Activated CD4-positive, alpha-beta memory T cell treated with anti-CD3 and anti-CD28 coated beads for 36 hours (primary cell): ENCODE results near the gene SMIM23. TPM values are rescaled to one million over a fixed set of nuclear protein-coding genes. Genes with fewer than 3 reads are reported as not detected.

Experiments
- CTCF ChIA-PET: fragments of 350-600 bp; sonication (Branson Sonifier 250); formaldehyde crosslinking; loops from one replicate; lab custom pipeline; 2021; ENCODE audit warnings: antibody characterized with exemption, inconsistent platforms; lab: Charles Lee
- POLR2A ChIA-PET: fragments of 350-600 bp; sonication (Branson Sonifier 250); formaldehyde crosslinking; loops from one replicate; lab custom pipeline; 2021; ENCODE audit warnings: antibody characterized with exemption; lab: Charles Lee
- DNase-seq: peaks from one replicate; pipeline ENCODE4 v3.0.0-alpha.2; 2020
- H3K27ac Mint-ChIP-seq: one replicate; pipeline ENCODE4 v1.8.0; 2021; ENCODE audit warnings: mixed read lengths
- H3K27me3 Mint-ChIP-seq: one replicate; pipeline ENCODE4 v1.8.0; 2021; ENCODE audit warnings: mixed read lengths
- H3K36me3 Mint-ChIP-seq: one replicate; pipeline ENCODE4 v1.8.0; 2021; ENCODE audit warnings: mixed read lengths
- H3K4me1 Mint-ChIP-seq: one replicate; pipeline ENCODE4 v1.8.0; 2021; ENCODE audit warnings: low read depth, mixed read lengths
- H3K4me3 Mint-ChIP-seq: one replicate; pipeline ENCODE4 v1.8.0; 2021; ENCODE audit warnings: mild to moderate bottlenecking, mixed read lengths
- H3K9me3 Mint-ChIP-seq: one replicate; pipeline ENCODE4 v1.8.0; 2021; ENCODE audit warnings: mixed read lengths
- intact Hi-C: fragments of 100-400 bp; cut with micrococcal nuclease; formaldehyde crosslinking; loops from one replicate; pipeline ENCODE4 v1.15.1; 2023
- total RNA-seq, 2 experiments: library from RNA; stranded (reverse); gene quantifications; one replicate each; pipeline ENCODE4 v1.2.3, GENCODE V29; 2021

The SMIM23 gene
- not detected for total RNA-seq

DNA sequence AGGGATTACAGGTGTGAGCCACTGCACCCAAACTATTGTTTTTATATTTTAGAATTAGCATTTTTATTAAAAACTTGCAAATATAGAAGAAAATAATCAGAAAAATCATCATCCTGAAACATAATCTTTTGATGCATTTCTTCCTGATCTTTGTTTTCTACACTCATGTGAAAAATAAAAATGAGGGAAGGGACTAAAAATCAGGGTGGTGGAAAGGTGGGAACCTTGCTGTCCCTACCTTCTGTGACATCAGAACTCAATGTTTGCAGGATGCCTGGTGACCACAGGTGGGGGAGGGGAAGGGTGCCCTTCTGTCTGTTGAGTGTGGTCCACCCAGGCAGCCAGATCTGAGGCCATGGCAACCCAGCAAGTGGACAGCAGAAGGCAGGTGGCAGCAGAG is at the start of gene SMIM23:
TSS of gene SMIM23 (plus strand) at position 301 of the 400 bp plus-strand sequence. CDS start at position 356, 55 bp downstream.
- DNase-seq: no peak
- no peaks in the 10 kb centered on the region for H3K4me1 Mint-ChIP-seq
- intact Hi-C loops: no loop called here
- ChIA-PET CTCF (no interaction called here), POLR2A (interaction anchor here (0.6 kb wide), 1 partner anchor 157 kb away, joined by 3 read pairs; no protein-coding TSS in a partner anchor)
- peaks cover 12% of the 10 kb centered on the region for H3K27me3 Mint-ChIP-seq
- H3K27ac Mint-ChIP-seq: no peak within 1 kb of the TSS
- H3K9me3 Mint-ChIP-seq: no peaks in the 10 kb centered on the region
- H3K4me3 Mint-ChIP-seq: no peak within 1 kb of the TSS
- H3K36me3 Mint-ChIP-seq: no peaks in the 10 kb centered on the region

DNA sequence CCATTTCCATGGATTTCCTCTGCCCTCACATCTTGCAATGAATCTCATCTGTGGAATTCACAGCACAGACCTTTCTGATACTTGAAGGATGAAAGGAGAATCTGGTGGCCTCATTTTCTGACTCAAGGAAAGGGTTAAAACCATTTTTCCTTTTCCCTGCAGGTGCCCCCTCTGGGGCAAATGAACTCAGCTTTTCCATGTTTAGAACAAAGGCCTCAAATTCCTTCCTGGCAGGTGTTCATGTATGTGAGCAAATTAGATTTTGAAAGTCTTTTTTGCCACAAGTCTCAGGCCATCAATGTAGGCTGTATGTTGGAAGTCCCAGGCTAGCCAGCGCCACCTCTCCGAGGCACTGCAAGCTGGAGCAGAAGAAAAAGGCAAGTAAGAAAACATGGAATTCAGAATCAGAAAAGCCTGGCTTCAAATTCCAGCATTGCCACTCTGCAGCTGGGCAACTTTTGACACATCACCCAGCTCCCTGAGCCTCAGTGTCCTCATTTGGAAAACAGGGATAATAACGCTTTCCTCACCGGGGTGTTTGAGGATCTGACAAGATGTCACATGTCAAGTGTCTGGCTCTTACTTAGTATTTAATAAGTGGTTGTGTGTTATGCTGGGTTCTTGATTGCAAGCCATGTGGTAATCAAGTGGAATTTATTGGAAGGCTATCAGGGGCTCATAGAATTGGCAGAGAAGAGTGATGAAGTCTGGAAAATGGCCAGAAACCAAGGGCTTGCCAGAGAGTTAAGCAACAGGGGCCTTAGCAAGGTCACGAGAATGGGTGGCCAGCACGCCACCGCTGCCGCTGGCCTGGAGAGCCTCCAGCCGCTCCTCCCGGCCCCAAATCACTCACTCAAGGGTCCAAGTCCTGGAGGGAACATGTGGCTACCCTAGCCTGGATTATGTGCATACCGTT is 48.4 kb upstream of the SMIM23 start:
- Mint-ChIP-seq H3K4me1 (no peaks in the 10 kb centered on the region), H3K36me3 (no peaks in the 10 kb centered on the region), H3K27me3 (no peaks in the 10 kb centered on the region), H3K27ac (no peak overlapping the region), H3K9me3 (no peaks in the 10 kb centered on the region), H3K4me3 (no peak overlapping the region)
- ChIA-PET CTCF (no interaction called here), POLR2A (no interaction called here)
- intact Hi-C loops: no loop called here
- no peak for DNase-seq

DNA sequence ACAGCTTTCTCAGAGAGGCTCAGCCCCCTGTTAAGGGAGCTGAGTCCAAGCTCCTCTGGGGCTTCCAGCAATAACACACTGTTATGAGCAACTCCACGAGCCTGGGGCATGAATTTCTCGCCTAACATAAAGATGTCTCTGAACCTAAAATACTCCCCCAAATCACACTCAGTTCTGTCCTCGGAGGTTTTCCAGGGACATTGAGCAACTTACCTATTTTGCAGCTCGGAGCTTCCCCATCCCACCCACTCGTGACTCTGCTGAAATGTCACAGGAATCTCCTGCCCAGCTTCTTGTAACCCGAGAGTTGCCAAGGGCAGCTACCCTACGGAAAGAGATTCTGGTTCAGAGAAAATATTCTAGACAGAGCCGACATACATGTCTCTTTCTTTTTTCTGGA is 47.1 kb upstream of the SMIM23 start:
- Mint-ChIP-seq H3K9me3 (no peaks in the 10 kb centered on the region), H3K36me3 (no peaks in the 10 kb centered on the region), H3K27me3 (no peaks in the 10 kb centered on the region), H3K4me3 (no peak overlapping the region), H3K4me1 (no peaks in the 10 kb centered on the region), H3K27ac (no peak overlapping the region)
- intact Hi-C loops: no loop called here
- POLR2A ChIA-PET: no interaction called here
- CTCF ChIA-PET: no interaction called here
- no peak for DNase-seq

DNA sequence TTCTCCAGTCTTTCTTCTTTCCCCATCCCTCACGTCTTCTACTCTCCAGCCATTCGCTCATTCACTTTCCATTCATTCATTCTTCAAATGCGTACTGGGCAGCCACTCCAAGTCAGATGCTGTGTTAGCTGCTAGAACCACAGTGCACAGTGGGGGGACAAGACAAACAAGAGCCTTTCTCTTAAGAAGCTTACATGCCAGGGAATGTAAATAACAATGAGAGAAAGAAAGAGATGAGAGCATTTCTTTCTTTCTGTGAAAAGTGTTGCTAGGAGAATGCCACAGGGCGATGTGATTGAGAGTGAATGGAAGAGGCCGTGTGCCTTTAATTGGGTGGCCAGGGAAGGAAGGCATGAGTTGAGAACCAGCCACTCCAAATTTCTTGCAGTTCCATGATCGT is 46.3 kb upstream of the SMIM23 start:
- Mint-ChIP-seq H3K27me3 (no peaks in the 10 kb centered on the region), H3K27ac (no peak overlapping the region), H3K9me3 (no peaks in the 10 kb centered on the region), H3K4me1 (no peaks in the 10 kb centered on the region), H3K4me3 (no peak overlapping the region), H3K36me3 (no peaks in the 10 kb centered on the region)
- ChIA-PET POLR2A (no interaction called here), CTCF (no interaction called here)
- intact Hi-C loops: no loop called here
- no peak for DNase-seq

DNA sequence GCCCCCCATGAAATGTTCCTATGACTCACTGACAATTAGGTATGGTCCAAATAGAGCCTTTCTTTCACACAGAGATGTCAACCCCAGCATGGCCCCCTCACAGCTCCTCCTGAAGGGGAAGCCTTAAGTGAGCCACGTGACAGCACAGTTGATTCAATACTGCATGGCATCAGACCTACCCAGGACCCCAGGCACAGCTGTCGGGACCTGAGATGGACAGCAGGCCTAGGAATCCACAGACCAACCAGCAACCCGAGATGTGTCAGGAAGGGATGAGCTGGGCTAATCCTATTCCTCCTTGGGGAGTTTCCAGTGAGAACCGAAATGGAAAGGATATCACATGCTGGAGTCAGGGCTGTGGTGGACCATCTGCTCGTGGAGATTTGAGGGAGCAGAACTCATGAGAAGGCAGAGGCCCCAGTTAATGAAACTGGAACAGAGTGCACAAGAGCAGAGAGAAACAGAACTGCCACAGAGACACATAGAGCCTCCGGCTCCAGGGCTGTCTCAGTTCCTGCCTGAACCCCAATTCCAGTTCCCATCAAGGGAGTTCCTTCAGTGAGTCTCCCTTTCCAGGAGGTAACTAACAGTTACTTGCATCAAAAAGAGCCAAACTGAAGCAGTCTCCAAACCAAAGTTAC is 42.1 kb upstream of the SMIM23 start:
- Mint-ChIP-seq H3K27me3 (peaks cover 5% of the 10 kb centered on the region), H3K36me3 (no peaks in the 10 kb centered on the region), H3K27ac (no peak overlapping the region), H3K9me3 (no peaks in the 10 kb centered on the region), H3K4me1 (no peaks in the 10 kb centered on the region), H3K4me3 (no peak overlapping the region)
- no peak for DNase-seq
- ChIA-PET POLR2A (no interaction called here), CTCF (interaction anchor here (1.0 kb wide), 1 partner anchor 79 kb away, joined by 3 read pairs; no protein-coding TSS in a partner anchor)
- intact Hi-C loops: no loop called here

DNA sequence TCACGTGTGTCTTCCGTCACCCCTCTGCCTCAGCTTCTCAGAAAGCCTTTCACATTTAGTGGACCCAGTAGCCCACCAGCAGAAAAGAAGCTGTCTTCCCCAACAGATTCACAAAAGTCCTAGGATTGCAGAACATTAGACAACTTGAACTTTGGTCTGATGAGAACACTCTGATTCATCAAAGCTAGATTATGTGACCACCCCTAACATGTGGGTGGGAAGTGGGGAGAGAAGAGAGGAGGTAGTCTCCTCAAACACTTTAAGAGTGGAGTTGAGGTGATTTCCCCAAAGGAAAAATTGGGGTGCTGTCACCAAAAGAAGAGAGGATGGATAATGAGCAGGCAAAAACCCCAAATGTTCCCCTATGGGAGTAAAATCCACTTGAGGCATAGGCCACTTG is 41.4 kb upstream of the SMIM23 start:
- no peaks in the 10 kb centered on the region for H3K4me1 Mint-ChIP-seq
- intact Hi-C loops: no loop called here
- no peaks in the 10 kb centered on the region for H3K9me3 Mint-ChIP-seq
- H3K27me3 Mint-ChIP-seq: peaks cover 5% of the 10 kb centered on the region
- ChIA-PET POLR2A (no interaction called here), CTCF (interaction anchor here (1.0 kb wide), 1 partner anchor 78 kb away, joined by 3 read pairs; no protein-coding TSS in a partner anchor)
- DNase-seq: no peak
- H3K27ac Mint-ChIP-seq: no peak overlapping the region
- H3K36me3 Mint-ChIP-seq: no peaks in the 10 kb centered on the region
- H3K4me3 Mint-ChIP-seq: no peak overlapping the region

DNA sequence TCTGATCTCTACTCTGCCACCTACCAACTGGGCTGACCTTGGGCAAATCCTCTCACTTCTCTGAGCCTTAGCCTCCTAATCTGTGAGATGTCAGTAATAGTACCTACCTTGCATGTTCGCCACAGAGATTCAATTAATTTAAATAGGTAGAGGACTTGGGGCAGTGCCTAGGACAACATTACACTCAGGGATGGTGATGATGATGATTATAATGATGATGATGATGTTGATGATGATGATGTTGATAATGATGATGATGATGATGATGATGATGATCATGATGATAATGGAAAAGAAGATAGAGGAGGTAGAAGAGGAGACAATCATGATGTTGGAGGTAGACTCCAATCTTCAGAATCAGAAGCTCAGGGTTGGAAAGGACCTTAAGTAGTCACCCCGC is 40.7 kb upstream of the SMIM23 start:
- Mint-ChIP-seq H3K27ac (no peak overlapping the region), H3K27me3 (peaks cover 5% of the 10 kb centered on the region), H3K4me1 (no peaks in the 10 kb centered on the region), H3K4me3 (no peak overlapping the region), H3K9me3 (no peaks in the 10 kb centered on the region), H3K36me3 (no peaks in the 10 kb centered on the region)
- intact Hi-C loops: no loop called here
- ChIA-PET POLR2A (no interaction called here), CTCF (interaction anchor here (1.0 kb wide), 1 partner anchor 78 kb away, joined by 3 read pairs; no protein-coding TSS in a partner anchor)
- DNase-seq: no peak

DNA sequence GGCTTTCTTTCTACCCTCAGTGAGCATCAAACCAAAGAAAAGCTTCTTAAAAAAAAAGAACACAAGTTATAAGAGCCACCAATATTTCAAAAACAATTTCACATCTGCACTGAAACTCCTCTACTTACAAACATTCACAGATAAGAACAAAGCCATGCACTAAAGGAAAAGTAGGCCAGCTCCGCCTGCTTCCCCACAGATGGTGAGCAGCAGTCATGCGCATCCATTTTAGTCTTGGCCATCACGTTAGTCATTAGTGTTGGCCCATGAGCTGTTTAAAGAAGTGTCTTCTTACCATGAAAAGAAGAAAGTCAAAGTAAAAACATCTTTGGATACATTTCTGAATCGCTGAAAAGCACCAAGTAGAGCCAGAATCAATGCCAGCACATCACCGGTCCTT is 40.0 kb upstream of the SMIM23 start:
- intact Hi-C loops: no loop called here
- no peak for DNase-seq
- Mint-ChIP-seq H3K4me3 (no peak overlapping the region), H3K27ac (no peak overlapping the region), H3K9me3 (no peaks in the 10 kb centered on the region), H3K27me3 (peaks cover 5% of the 10 kb centered on the region), H3K36me3 (no peaks in the 10 kb centered on the region), H3K4me1 (no peaks in the 10 kb centered on the region)
- ChIA-PET CTCF (no interaction called here), POLR2A (no interaction called here)

DNA sequence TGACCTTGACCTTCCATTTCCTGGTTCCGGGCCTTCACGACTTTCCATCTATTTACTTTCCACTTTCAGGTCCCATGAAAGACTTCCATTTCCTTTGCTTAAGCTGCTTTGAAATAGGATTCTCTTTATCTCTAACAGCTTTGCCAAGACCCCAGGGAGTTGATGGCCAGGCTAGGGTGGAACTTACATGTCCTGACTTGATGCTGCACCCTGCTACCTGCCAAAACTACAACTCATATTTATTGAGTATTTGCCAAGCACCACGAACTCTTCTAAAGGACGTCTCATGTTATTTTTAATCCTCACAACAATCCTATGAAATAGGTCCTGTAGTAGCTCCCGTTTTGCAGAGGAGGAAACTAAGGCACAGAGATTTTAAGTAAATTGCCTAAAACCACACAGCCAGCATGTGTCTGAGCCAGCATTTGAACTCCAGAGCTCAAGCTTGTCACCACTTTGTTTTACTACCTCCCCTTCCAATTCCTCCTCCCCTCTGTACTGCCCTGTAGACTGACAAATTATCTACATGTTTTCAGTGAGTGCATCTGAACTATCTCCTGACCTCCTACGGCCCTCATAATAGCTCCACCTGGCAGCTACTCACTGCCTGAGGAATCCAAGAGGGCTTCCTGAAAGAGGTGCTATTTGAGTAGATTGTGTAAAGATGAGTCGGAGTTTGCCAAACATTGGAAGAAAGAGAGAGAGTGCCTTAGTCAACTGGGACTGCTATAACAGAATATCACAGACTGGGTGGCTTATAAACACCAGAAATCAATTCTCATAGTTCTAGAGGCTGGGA is 38.4 kb upstream of the SMIM23 start:
- Mint-ChIP-seq H3K4me1 (no peaks in the 10 kb centered on the region), H3K9me3 (no peaks in the 10 kb centered on the region), H3K36me3 (no peaks in the 10 kb centered on the region), H3K4me3 (no peak overlapping the region), H3K27ac (no peak overlapping the region), H3K27me3 (peaks cover 7% of the 10 kb centered on the region)
- ChIA-PET POLR2A (no interaction called here), CTCF (interaction anchor here (0.7 to 1.2 kb wide), 3 partner anchors 9 to 20 kb away, joined by 3 read pairs; no protein-coding TSS in a partner anchor)
- DNase-seq: no peak
- intact Hi-C loops: no loop called here

DNA sequence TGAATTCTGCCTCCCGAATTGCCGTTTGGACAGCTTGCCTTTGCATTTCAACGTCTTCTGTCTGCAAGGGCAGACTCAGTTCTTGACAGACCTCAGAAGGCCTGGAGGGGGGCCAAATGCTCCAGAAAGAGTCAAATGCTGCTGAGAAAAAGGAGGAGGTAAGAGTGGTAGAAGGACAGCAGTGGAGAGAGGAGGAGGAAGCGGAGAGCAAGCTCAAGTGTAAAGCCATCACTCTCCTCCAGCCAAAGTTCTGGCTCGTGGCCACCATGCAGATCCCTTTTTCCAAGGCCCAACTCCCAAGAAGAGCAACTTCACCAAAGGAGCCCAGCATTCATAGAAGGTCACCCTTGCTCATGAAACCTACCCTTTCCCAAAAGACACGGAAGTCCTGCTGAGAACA is 36.9 kb upstream of the SMIM23 start:
- no peaks in the 10 kb centered on the region for H3K4me1 Mint-ChIP-seq
- no peak overlapping the region for H3K27ac Mint-ChIP-seq
- DNase-seq: no peak
- peaks cover 7% of the 10 kb centered on the region for H3K27me3 Mint-ChIP-seq
- CTCF ChIA-PET: no interaction called here
- H3K4me3 Mint-ChIP-seq: no peak overlapping the region
- H3K9me3 Mint-ChIP-seq: no peaks in the 10 kb centered on the region
- no peaks in the 10 kb centered on the region for H3K36me3 Mint-ChIP-seq
- POLR2A ChIA-PET: no interaction called here
- intact Hi-C loops: no loop called here

DNA sequence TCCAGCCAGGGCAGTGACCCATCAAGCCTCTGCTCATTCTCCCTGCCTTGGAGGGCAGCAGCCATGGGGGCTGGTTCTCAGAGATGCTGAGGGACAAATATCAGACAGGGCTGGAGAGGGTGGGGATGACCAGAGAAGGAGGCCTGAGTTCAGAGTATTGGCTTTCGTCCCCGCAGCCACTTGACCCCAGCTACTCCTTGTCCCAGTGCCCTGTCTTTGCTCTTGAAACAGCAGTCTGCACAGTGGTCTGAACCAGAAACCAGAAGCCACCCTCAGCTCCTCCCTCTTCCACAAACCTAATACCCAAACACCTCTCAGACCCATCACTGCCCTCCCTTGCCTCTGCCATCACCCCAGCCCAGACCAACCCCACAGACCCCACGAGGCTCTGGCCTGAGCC is 36.3 kb upstream of the SMIM23 start:
- no peak overlapping the region for H3K4me3 Mint-ChIP-seq
- ChIA-PET CTCF (no interaction called here), POLR2A (no interaction called here)
- H3K27ac Mint-ChIP-seq: no peak overlapping the region
- H3K4me1 Mint-ChIP-seq: no peaks in the 10 kb centered on the region
- H3K27me3 Mint-ChIP-seq: peaks cover 7% of the 10 kb centered on the region
- no peak for DNase-seq
- intact Hi-C loops: no loop called here
- no peaks in the 10 kb centered on the region for H3K9me3 Mint-ChIP-seq
- no peaks in the 10 kb centered on the region for H3K36me3 Mint-ChIP-seq

DNA sequence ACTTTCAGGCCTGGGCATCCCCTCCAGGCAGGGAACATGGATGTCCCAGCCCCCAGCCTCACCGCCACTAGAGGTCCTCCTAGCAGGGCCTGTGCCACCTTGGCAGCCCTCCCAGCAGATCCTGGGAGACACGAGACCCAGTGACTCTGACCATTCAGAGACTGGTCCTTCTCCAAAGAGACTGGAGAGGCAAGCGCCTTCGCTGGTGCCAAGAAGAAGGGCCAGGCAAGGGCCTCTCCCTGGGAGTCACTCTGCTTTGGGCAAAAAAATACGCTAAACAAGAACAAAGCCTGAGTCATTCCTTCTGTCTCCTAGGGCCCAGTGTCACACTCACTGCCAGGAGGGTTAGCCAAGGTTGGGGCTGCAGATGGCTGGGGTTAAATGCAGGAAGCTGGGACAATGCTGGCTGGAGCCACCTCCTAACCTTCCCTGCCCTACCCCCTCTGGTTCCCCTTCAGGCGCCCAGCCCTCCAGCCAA is 35.3 kb upstream of the SMIM23 start:
- intact Hi-C loops: no loop called here
- no peak for DNase-seq
- H3K9me3 Mint-ChIP-seq: no peaks in the 10 kb centered on the region

More for the DNA sequence above, 35.3 kb upstream of the SMIM23 start:
- ChIA-PET POLR2A (no interaction called here), CTCF (no interaction called here)
- Mint-ChIP-seq H3K27me3 (peaks cover 4% of the 10 kb centered on the region), H3K27ac (no peak overlapping the region), H3K4me3 (no peak overlapping the region), H3K36me3 (no peaks in the 10 kb centered on the region), H3K4me1 (no peaks in the 10 kb centered on the region)
